K562 (cell line): ENCODE measurements around the gene PARP9. TPM values are rescaled to one million over a fixed set of nuclear protein-coding genes. Genes with fewer than 3 reads are reported as not detected.

Experiments
- ATAC-seq: fragments of 200-7000 bp; cut with Tn5 transposase; 3 replicates; pipeline ENCODE4 v1.9.1; 2020; ENCODE audit warnings: moderate library complexity
- BruUV-seq: library from RNA; stranded (reverse); fragments of 400-500 nt; replicated peaks from 2 replicates; lab custom pipeline; 2021; lab: Mats Ljungman, UMichigan
- CTCF ChIA-PET: fragments of 300-600 bp; formaldehyde crosslinking; extraction: SDS; loops from one replicate; lab custom pipeline; 2021; ENCODE audit warnings: low intra/inter-chr PET ratio; lab: Yijun Ruan, JAX
- POLR2A ChIA-PET: fragments of 300-600, 350-650 bp; sonication (Branson Sonifier 250); formaldehyde crosslinking; extraction: SDS; loops from one replicate; lab custom pipeline; 2021; ENCODE audit warnings: antibody characterized with exemption, inconsistent platforms; lab: Yijun Ruan, JAX
- DNase-seq, 4 experiments: peaks; one replicate each; pipeline versions ENCODE4 v3.0.0 to v3.0.0-alpha.2; 2011 to 2018; ENCODE audit warnings: low spot score in 3 of 4, mixed read lengths in 3 of 4; ENCODE audit errors: extremely low read depth in 1 of 4
- FAIRE-seq: peaks from 2 replicates; lab custom pipeline; 2011; peaks lifted over from hg19 to GRCh38; lab: Jason Lieb, UNC
- H2AFZ ChIP-seq: 2 replicates; pipeline ENCODE4 v1.6.0; 2011; ENCODE audit warnings: low read depth, low read length, control low read depth, inconsistent platforms
- H3K27ac ChIP-seq: fragments of 200-600 bp; 3 replicates; pipeline ENCODE4 v1.8.0; 2011; ENCODE audit warnings: low read depth, mild to moderate bottlenecking, control low read depth, inconsistent platforms, low read length, moderate library complexity, mixed read lengths; ENCODE audit errors: extremely low read depth
- H3K27me3 ChIP-seq, 2 experiments: fragments of 300-600 bp in 1 of 2; 2 replicates in 1 of 2; 3 replicates in 1 of 2; pipeline versions ENCODE4 v1.6.0 to v1.8.0; 2011; ENCODE audit warnings: inconsistent platforms in 2 of 2, low read length in 2 of 2, mild to moderate bottlenecking in 1 of 2, mixed read lengths in 1 of 2, moderate library complexity in 1 of 2; ENCODE audit not compliant: control insufficient read depth in 2 of 2, insufficient read depth in 2 of 2
- H3K36me3 ChIP-seq: fragments of 300-600 bp; 3 replicates; pipeline ENCODE4 v1.8.0; 2011; ENCODE audit warnings: mild to moderate bottlenecking, low read length, inconsistent platforms; ENCODE audit not compliant: control insufficient read depth, insufficient read depth
- H3K4me1 ChIP-seq, 2 experiments: fragments of 200-600 bp in 1 of 2; replicated peaks in 1 of 2; 2 replicates in 1 of 2; 3 replicates in 1 of 2; pipeline versions ENCODE4 v1.5.1 to v1.8.0; 2011; ENCODE audit warnings: inconsistent platforms in 2 of 2, low read length in 2 of 2, mild to moderate bottlenecking in 1 of 2, mixed read lengths in 1 of 2, moderate library complexity in 1 of 2; ENCODE audit not compliant: control insufficient read depth in 2 of 2, insufficient read depth in 2 of 2
- H3K4me2 ChIP-seq: 2 replicates; pipeline ENCODE4 v1.6.1; 2011; ENCODE audit warnings: low read length, control low read depth, inconsistent platforms, mixed read lengths; ENCODE audit not compliant: insufficient read depth
- H3K4me3 ChIP-seq: fragments of 200-600 bp; sonication (generic), shearing (Covaris generic); 2 replicates; pipeline ENCODE4 v1.5.1; 2016; ENCODE audit warnings: control low read depth, inconsistent platforms
- H3K79me2 ChIP-seq: fragments of 200-600 bp; 3 replicates; pipeline ENCODE4 v1.8.0; 2011; ENCODE audit warnings: low read length, inconsistent platforms; ENCODE audit not compliant: control insufficient read depth, insufficient read depth
- H3K9ac ChIP-seq, 2 experiments: 2 replicates each; pipeline versions ENCODE4 v1.6.0 to v1.6.1; 2011; ENCODE audit warnings: low read depth in 2 of 2, low read length in 2 of 2, control low read depth in 1 of 2, inconsistent platforms in 1 of 2, mild to moderate bottlenecking in 1 of 2, mixed read lengths in 1 of 2; ENCODE audit not compliant: insufficient read depth in 1 of 2
- H3K9me1 ChIP-seq: one replicate; pipeline ENCODE4 v1.6.0; 2011; ENCODE audit warnings: inconsistent platforms, mild to moderate bottlenecking, low read length, moderate library complexity; ENCODE audit not compliant: control insufficient read depth, insufficient read depth
- H3K9me3 ChIP-seq: replicated peaks from 2 replicates; pipeline ENCODE4 v1.5.1; 2011; ENCODE audit warnings: low read depth, low read length, inconsistent platforms; ENCODE audit not compliant: control insufficient read depth, insufficient read depth
- H4K20me1 ChIP-seq: replicated peaks from 2 replicates; pipeline ENCODE4 v1.6.1; 2011; ENCODE audit warnings: low read length, inconsistent platforms, mixed read lengths; ENCODE audit not compliant: control insufficient read depth, insufficient read depth
- CHD1 ChIP-seq: fragments of 200-600 bp; sonication (generic); IDR thresholded peaks from one replicate; pipeline ENCODE4 v1.6.1; 2012; ENCODE audit warnings: mild to moderate bottlenecking, moderate library complexity, low read length, inconsistent platforms
- CREB3L1 ChIP-seq: fragments of 450-650 bp; IDR thresholded peaks from 2 replicates; pipeline ENCODE4 v1.6.1; 2014; ENCODE audit warnings: low read depth, mild to moderate bottlenecking, moderate library complexity, borderline replicate concordance
- ESRRB ChIP-seq: fragments of 250-450 bp; sonication (Bioruptor Pico); IDR thresholded peaks from 2 replicates; pipeline ENCODE4 v1.5.0; 2020; ENCODE audit warnings: mild to moderate bottlenecking, moderate library complexity, borderline replicate concordance
- ETS1 ChIP-seq: conservative IDR thresholded peaks from 2 replicates; pipeline ENCODE4 v1.6.1; 2011; ENCODE audit warnings: low read depth, mild to moderate bottlenecking, low read length; ENCODE audit not compliant: control insufficient read depth
- HIVEP1 ChIP-seq: fragments of 250-450 bp; sonication (Bioruptor Pico); IDR thresholded peaks from 2 replicates; pipeline ENCODE4 v1.4.0; 2020; ENCODE audit warnings: mild to moderate bottlenecking
- NFATC3 ChIP-seq: fragments of 450-650 bp; IDR thresholded peaks from 2 replicates; pipeline ENCODE4 v1.6.1; 2017; ENCODE audit warnings: mild to moderate bottlenecking
- POLR2A ChIP-seq: fragments of 450-650 bp; conservative IDR thresholded peaks from 2 replicates; pipeline ENCODE4 v1.6.1; 2016
- PTTG1 ChIP-seq: fragments of 450-650 bp; IDR thresholded peaks from 2 replicates; pipeline ENCODE4 v1.6.1; 2016; ENCODE audit warnings: low read depth, mild to moderate bottlenecking, missing genetic modification characterization, missing compliant biosample characterization
- RBM17 ChIP-seq: fragments of 200-400 bp; formaldehyde crosslinking; IDR thresholded peaks from 2 replicates; pipeline ENCODE4 v1.6.1; 2017; ENCODE audit warnings: low read depth, mild to moderate bottlenecking, low read length, borderline replicate concordance
- SP2 ChIP-seq: IDR thresholded peaks from 2 replicates; pipeline ENCODE4 v1.6.1; 2011; ENCODE audit warnings: mild to moderate bottlenecking, low read depth, low read length, moderate library complexity; ENCODE audit not compliant: poor library complexity, severe bottlenecking; ENCODE audit errors: extremely low read depth
- SREBF1 ChIP-seq: fragments of 150-350 bp; IDR thresholded peaks from 2 replicates; pipeline ENCODE4 v1.6.1; 2014; ENCODE audit warnings: antibody characterized with exemption, low read depth, low read length, borderline replicate concordance
- SRSF3 ChIP-seq: fragments of 200-400 bp; formaldehyde crosslinking; IDR thresholded peaks from 2 replicates; pipeline ENCODE4 v1.6.1; 2016; ENCODE audit warnings: mild to moderate bottlenecking, low read length, moderate library complexity; ENCODE audit not compliant: insufficient read depth
- STAT5B ChIP-seq: fragments of 250-450 bp; sonication (Bioruptor Pico); IDR thresholded peaks from 2 replicates; pipeline ENCODE4 v1.8.0; 2021; ENCODE audit warnings: mild to moderate bottlenecking, inconsistent platforms
- TAL1 ChIP-seq: fragments of 450-650 bp; IDR thresholded peaks from 2 replicates; pipeline ENCODE4 v1.6.1; 2016; ENCODE audit warnings: mild to moderate bottlenecking
- YY1 ChIP-seq, 3 experiments: IDR thresholded peaks; 2 replicates each; pipeline ENCODE4 v1.6.1; 2011; ENCODE audit warnings: low read length in 2 of 3, mild to moderate bottlenecking in 2 of 3, moderate library complexity in 2 of 3, borderline replicate concordance in 1 of 3, control low read depth in 1 of 3, low read depth in 1 of 3; ENCODE audit not compliant: insufficient read depth in 3 of 3, insufficient replicate concordance in 2 of 3, control insufficient read depth in 1 of 3, insufficient read length in 1 of 3; ENCODE audit errors: extremely low read depth in 1 of 3
- ZNF143 ChIP-seq: sonication (generic); formaldehyde crosslinking; IDR thresholded peaks from 2 replicates; pipeline ENCODE4 v1.9.0; 2022; ENCODE audit warnings: mild to moderate bottlenecking, missing genetic modification reagents
- ZNF253 ChIP-seq: fragments of 250-450 bp; sonication (Bioruptor Pico); conservative IDR thresholded peaks from 2 replicates; pipeline ENCODE4 v1.6.1; 2021; ENCODE audit warnings: mild to moderate bottlenecking
- ZNF445 ChIP-seq: fragments of 250-450 bp; sonication (Bioruptor Pico); IDR thresholded peaks from 2 replicates; pipeline ENCODE4 v1.4.0; 2020; ENCODE audit warnings: low read depth, mild to moderate bottlenecking, moderate library complexity
- WGBS: fragments of 100-300 bp; shearing (Covaris generic); methylation state at CpG from one replicate; pipeline ENCODE4 v1.1.6; 2016; ENCODE audit warnings: low coverage, mixed read lengths; ENCODE audit not compliant: insufficient coverage; ENCODE audit errors: missing lambda C conversion rate; 5-methylcytosine and 5-hydroxymethylcytosine counted together
- in situ Hi-C: fragments of 300-500 bp; cut with MboI; formaldehyde crosslinking; loops from 4 replicates; pipeline ENCODE4 v1.15.0; 2018; ENCODE audit warnings: inconsistent platforms, mixed read lengths
- intact Hi-C: fragments of 100-400 bp; cut with micrococcal nuclease; formaldehyde crosslinking; loops from 2 replicates; pipeline ENCODE4 v1.14.2; 2022
- polyA plus RNA-seq, 8 experiments: library from polyadenylated mRNA; depleted of rRNA in 4 of 8; stranded (reverse) in 5 of 8; unstranded in 3 of 8; fragments of >200 nt; fragmentation: Nextera tagmentation in 2 of 8; fragmentation: Illumina TruSeq in 1 of 8; extraction: Ambion mirVana in 2 of 8; extraction: Trizol in 1 of 8; gene quantifications; 2 replicates each; pipeline versions ENCODE4 v1.2.1 to v1.2.3, GENCODE V29; 2011 to 2014; ENCODE audit warnings: inconsistent platforms in 1 of 8, missing spikeins in 1 of 8
- total RNA-seq, 7 experiments: library from RNA; depleted of rRNA in 6 of 7; stranded (reverse); fragments of >200 nt in 6 of 7; fragmentation: Illumina TruSeq in 2 of 7; extraction: Trizol in 2 of 7; gene quantifications; 2 replicates each; pipeline versions ENCODE4 v1.2.1 to v1.2.3, GENCODE V29; 2011 to 2021; ENCODE audit warnings: low replicate concordance in 1 of 7

The PARP9 gene
- total and polyA plus RNA-seq, 9 of the 15 experiments (the other 6 are each of a cell fraction or from before 2014, with no cell fraction given), result 2.1 to 4.8 (median 3.4) TPM

DNA sequence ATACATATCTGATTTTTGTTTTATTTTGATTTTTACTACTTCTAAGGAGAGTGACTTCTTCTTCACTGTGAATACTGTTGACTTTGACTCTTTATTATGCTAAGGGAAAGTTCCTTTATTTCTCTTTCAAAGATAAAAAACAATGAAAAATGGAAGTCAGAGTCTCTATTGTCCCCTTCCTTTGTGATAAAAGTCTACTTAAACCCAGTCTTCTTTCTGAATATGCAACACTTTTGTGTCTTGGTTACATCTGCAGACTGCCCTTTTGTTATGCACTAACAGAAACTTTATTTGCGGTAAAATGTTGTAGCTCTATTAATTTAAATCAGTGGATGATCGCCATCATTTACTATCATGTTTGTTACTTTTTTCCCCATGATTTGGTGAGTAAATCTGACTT, 26.5 kb upstream of the PARP9 start:
- Histone ChIP-seq H3K4me1 (no peaks in the 10 kb centered on the region), H3K79me2 (no peaks in the 10 kb centered on the region), H3K9me3 (no peaks in the 10 kb centered on the region), H3K27ac (no peak overlapping the region), H3K9me1 (no peaks in the 10 kb centered on the region), H3K4me2 (no peak overlapping the region), H3K36me3 (no peaks in the 10 kb centered on the region), H3K9ac (no peak overlapping the region), H2AFZ (no peak overlapping the region)
- intact Hi-C loops (no loop called here), in situ Hi-C loops (no loop called here)
- ATAC-seq (no peak), DNase-seq (no peak), FAIRE-seq (no peak)
- CTCF ChIA-PET, result no interaction called here
- POLR2A ChIA-PET, result no interaction called here
- WGBS, result 76% methylated on average over 2 of the region's 2 CpGs
- TF ChIP-seq ESRRB, result no peak
- TF ChIP-seq HIVEP1 (CRISPR knock-in tag), result no peak
- no peak for TF ChIP-seq SREBF1
- TF ChIP-seq ZNF143 (CRISPR knock-in tag), result no peak
- no peak for TF ChIP-seq ZNF253 (CRISPR knock-in tag)
- TF ChIP-seq YY1 (IDR thresholded peaks at IDR 0.05; ENCODE audit: borderline replicate concordance in 1 of 3, control insufficient read depth in 1 of 3, extremely low read depth in 1 of 3, insufficient read depth in 3 of 3, insufficient read length in 1 of 3, insufficient replicate concordance in 2 of 3, low read depth in 1 of 3, low read length in 2 of 3), result no peak
- TF ChIP-seq NFATC3, result no peak
- no peak for TF ChIP-seq ZNF445 (CRISPR knock-in tag)
- TF ChIP-seq SP2, result no peak
- TF ChIP-seq SRSF3, result no peak
- TF ChIP-seq CREB3L1, result no peak
- no peak for TF ChIP-seq RBM17
- TF ChIP-seq PTTG1 (tag), result no peak
- TF ChIP-seq STAT5B, result no peak
- TF ChIP-seq TAL1, result no peak
- TF ChIP-seq ETS1, result no peak
- TF ChIP-seq POLR2A, result no peak
- TF ChIP-seq CHD1, result no peak
- TF ChIP-seq, all 486 proteins: peak for 0
- no peaks in the 10 kb centered on the region for H4K20me1 ChIP-seq
- no peaks in the 10 kb centered on the region for H3K27me3 ChIP-seq
- BruUV-seq, result no TSS peak
- no peak overlapping the region for H3K4me3 ChIP-seq
